ENCODE measurements around the gene ZNF718. TPM values are rescaled to one million over a fixed set of nuclear protein-coding genes. Genes with fewer than 3 reads are reported as not detected.
"Not testable (repeated sequence)": the region's sequence is repeated elsewhere in the genome, so short reads cannot be mapped to it uniquely, and the experiment has no call there.

The ZNF718 gene
- total RNA-seq, 1 donor from 2014 or later: 5.9 TPM

GRCh38 chr4:211033-211511 lies 86.8 kb downstream of the ZNF718 start:
- intact Hi-C loops (cut with micrococcal nuclease): no loop called here
- H3K27me3 ChIP-seq (ENCODE audit: low read depth): no peaks in the 10 kb centered on the region
- no peaks in the 10 kb centered on the region for H3K9me3 ChIP-seq (replicated peaks)
- H3K4me1 ChIP-seq: peaks cover 20% of the 10 kb centered on the region
- no peak for TF ChIP-seq CTCF (IDR thresholded peaks at IDR 0.05; ENCODE audit: borderline replicate concordance)
- no peak overlapping the region for H3K27ac ChIP-seq (replicated peaks)
- no peaks in the 10 kb centered on the region for H3K36me3 ChIP-seq
- DNase-seq: no peak
- no peak overlapping the region for H3K4me3 ChIP-seq

- intact Hi-C loops (cut with micrococcal nuclease): no loop called here
These were observed 88.3 kb downstream of the ZNF718 start for GRCh38 chr4:212438-213188.

GRCh38 chr4:213189-213535 lies 88.9 kb downstream of the ZNF718 start:
- H3K4me1 ChIP-seq: peaks cover 20% of the 10 kb centered on the region
- H3K36me3 ChIP-seq; intact Hi-C loops (cut with micrococcal nuclease); H3K9me3 ChIP-seq (replicated peaks); H3K27me3 ChIP-seq (ENCODE audit: low read depth); DNase-seq: not testable (repeated sequence)
- peak overlapping the region; percentile 74 for H3K4me3 ChIP-seq
- peak overlapping the region; percentile 51 for H3K27ac ChIP-seq (replicated peaks)

More at GRCh38 chr4:212438-213188, 88.3 kb downstream of the ZNF718 start:
- Histone ChIP-seq H3K27me3 (ENCODE audit: low read depth) (no peaks in the 10 kb centered on the region), H3K4me1 (peaks cover 20% of the 10 kb centered on the region), H3K36me3 (no peaks in the 10 kb centered on the region), H3K27ac (replicated peaks) (peak overlapping the region; percentile 51), H3K9me3 (replicated peaks) (no peaks in the 10 kb centered on the region), H3K4me3 (peak overlapping the region; percentile 74)
- no peak for TF ChIP-seq CTCF (IDR thresholded peaks at IDR 0.05; ENCODE audit: borderline replicate concordance)
- peak; percentile 80 for DNase-seq

Other genes starting within 250 kb of the ZNF718 start
- 6.0 TPM for gene ZNF595, start 71.2 kb upstream of the ZNF718 start, total RNA-seq
- not detected for gene ZNF732, start 181.0 kb downstream of the ZNF718 start, total RNA-seq
- 8.2 TPM for gene ZNF141, start 213.3 kb downstream of the ZNF718 start, total RNA-seq